Loucy (cell line): ENCODE measurements around the gene HNRNPK.

Source experiments
- H2AFZ ChIP-seq: fragments of 200-600 bp; sonication (generic); 2 replicates; pipeline ENCODE4 v1.6.0; 2016; ENCODE audit warnings: antibody characterized with exemption, mild to moderate bottlenecking, low read length, moderate library complexity
- H3F3A ChIP-seq: fragments of 200-600 bp; 2 replicates; pipeline ENCODE4 v1.6.0; 2016; ENCODE audit warnings: antibody characterized with exemption, low read depth, mild to moderate bottlenecking
- H3K27me3 ChIP-seq: fragments of 200-600 bp; sonication (generic); 2 replicates; pipeline ENCODE4 v1.6.1; 2014; ENCODE audit warnings: low read length, mild to moderate bottlenecking; ENCODE audit not compliant: insufficient read depth, poor library complexity, severe bottlenecking
- H3K36me3 ChIP-seq: fragments of 200-600 bp; sonication (generic); 2 replicates; pipeline ENCODE4 v1.6.1; 2016; ENCODE audit warnings: low read length; ENCODE audit not compliant: insufficient read depth
- H3K4me1 ChIP-seq: fragments of 200-600 bp; sonication (generic); 2 replicates; pipeline ENCODE4 v1.5.1; 2014; ENCODE audit warnings: low read length, mild to moderate bottlenecking; ENCODE audit not compliant: insufficient read depth, poor library complexity, severe bottlenecking
- H3K4me2 ChIP-seq: fragments of 200-600 bp; sonication (generic); 2 replicates; pipeline ENCODE4 v1.6.0; 2014; ENCODE audit warnings: antibody characterized with exemption, low read length, low read depth, mild to moderate bottlenecking; ENCODE audit not compliant: poor library complexity, severe bottlenecking
- H3K4me3 ChIP-seq: fragments of 200-600 bp; sonication (generic); 2 replicates; pipeline ENCODE4 v1.5.1; 2014; ENCODE audit warnings: low read length, mild to moderate bottlenecking, mixed read lengths; ENCODE audit not compliant: poor library complexity, severe bottlenecking
- H3K79me2 ChIP-seq: fragments of 200-600 bp; sonication (generic); 2 replicates; pipeline ENCODE4 v1.6.1; 2014; ENCODE audit warnings: low read length; ENCODE audit not compliant: insufficient read depth
- H3K9ac ChIP-seq: fragments of 200-600 bp; sonication (generic); 2 replicates; pipeline ENCODE4 v1.6.0; 2014; ENCODE audit warnings: mild to moderate bottlenecking, low read depth, low read length, moderate library complexity; ENCODE audit not compliant: poor library complexity, severe bottlenecking
- H3K9me2 ChIP-seq: fragments of 200-600 bp; sonication (generic); replicated peaks from 2 replicates; pipeline ENCODE4 v1.6.1; 2016; ENCODE audit warnings: low read depth, low read length, mixed read lengths
- H3K9me3 ChIP-seq: fragments of 200-600 bp; sonication (generic); 2 replicates; pipeline ENCODE4 v1.6.1; 2014; ENCODE audit warnings: mild to moderate bottlenecking, antibody characterized with exemption, low read length, low read depth; ENCODE audit not compliant: insufficient read depth
- H4K20me1 ChIP-seq: fragments of 200-600 bp; sonication (generic); 2 replicates; pipeline ENCODE4 v1.6.0; 2014; ENCODE audit warnings: antibody characterized with exemption, low read length, mild to moderate bottlenecking; ENCODE audit not compliant: insufficient read depth, poor library complexity, severe bottlenecking
- EZH2phosphoT487 ChIP-seq: fragments of 200-600 bp; IDR thresholded peaks from 2 replicates; pipeline ENCODE4 v1.6.1; 2018; ENCODE audit warnings: antibody characterized with exemption, mild to moderate bottlenecking, moderate library complexity, borderline replicate concordance
- TF ChIP-seq, protein P1 (sequence below): fragments of 200-600 bp; sonication (generic); conservative IDR thresholded peaks from 2 replicates; pipeline ENCODE4 v1.5.1; 2014; ENCODE audit warnings: mild to moderate bottlenecking, antibody characterized with exemption, low read length

HNRNPK gene

DNA sequence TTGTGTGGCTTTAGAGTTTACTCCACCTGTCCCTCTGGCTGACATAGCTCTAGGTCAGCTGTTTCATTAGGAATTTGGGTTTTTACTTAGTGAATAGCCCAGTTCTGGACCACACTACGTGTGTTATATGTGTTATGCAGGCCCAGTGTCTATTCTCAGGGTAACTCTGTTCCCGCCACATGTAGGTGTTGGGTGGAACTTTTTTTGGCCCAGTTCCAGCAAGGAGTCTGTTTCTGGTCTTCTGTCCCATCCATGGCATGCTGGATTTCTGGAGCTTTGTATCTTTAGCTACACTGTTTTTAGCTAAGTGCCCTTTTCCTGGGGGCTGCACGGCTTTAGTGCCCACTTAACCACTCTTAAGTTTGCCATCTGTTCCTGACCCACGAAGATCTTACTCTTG is 16.1 kb upstream of the HNRNPK start:
- H3K36me3 ChIP-seq = peaks cover 13% of the 10 kb centered on the region; the same call in 1 of the 2 replicates

DNA sequence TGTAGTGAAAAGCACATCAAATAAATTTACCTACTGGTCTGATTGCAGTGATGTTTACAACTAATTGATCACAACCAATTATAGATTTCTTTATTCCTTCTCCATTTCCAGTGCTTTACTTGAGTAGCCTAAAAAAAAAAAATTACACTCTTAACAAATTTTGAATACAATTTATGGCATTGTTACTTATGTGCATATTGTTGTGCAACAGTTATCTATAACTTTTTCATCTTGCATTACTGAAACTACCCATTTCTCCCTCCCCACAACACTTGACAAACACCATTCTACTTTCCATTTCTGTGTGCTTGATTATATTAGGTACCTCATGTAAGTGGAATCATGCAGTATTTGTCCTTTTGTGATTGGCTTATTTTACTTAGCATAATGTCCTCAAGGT is 12.9 kb upstream of the HNRNPK start:
- Histone ChIP-seq H4K20me1 (no peaks in the 10 kb centered on the region), H2AFZ (no peak overlapping the region), H3K79me2 (peaks cover 51% of the 10 kb centered on the region; the same call in 1 of the 2 replicates), H3K4me3 (no peak overlapping the region), H3K4me1 (no peaks in the 10 kb centered on the region), H3K9ac (no peak overlapping the region), H3K9me2 (no peaks in the 10 kb centered on the region), H3K4me2 (no peak overlapping the region), H3F3A (no peaks in the 10 kb centered on the region), H3K36me3 (peaks cover 5% of the 10 kb centered on the region; the same call in 1 of the 2 replicates), H3K9me3 (no peaks in the 10 kb centered on the region), H3K27me3 (no peaks in the 10 kb centered on the region)
- TF ChIP-seq, protein P1, sequence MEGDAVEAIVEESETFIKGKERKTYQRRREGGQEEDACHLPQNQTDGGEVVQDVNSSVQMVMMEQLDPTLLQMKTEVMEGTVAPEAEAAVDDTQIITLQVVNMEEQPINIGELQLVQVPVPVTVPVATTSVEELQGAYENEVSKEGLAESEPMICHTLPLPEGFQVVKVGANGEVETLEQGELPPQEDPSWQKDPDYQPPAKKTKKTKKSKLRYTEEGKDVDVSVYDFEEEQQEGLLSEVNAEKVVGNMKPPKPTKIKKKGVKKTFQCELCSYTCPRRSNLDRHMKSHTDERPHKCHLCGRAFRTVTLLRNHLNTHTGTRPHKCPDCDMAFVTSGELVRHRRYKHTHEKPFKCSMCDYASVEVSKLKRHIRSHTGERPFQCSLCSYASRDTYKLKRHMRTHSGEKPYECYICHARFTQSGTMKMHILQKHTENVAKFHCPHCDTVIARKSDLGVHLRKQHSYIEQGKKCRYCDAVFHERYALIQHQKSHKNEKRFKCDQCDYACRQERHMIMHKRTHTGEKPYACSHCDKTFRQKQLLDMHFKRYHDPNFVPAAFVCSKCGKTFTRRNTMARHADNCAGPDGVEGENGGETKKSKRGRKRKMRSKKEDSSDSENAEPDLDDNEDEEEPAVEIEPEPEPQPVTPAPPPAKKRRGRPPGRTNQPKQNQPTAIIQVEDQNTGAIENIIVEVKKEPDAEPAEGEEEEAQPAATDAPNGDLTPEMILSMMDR = no peak

More for the DNA sequence above, 16.1 kb upstream of the HNRNPK start:
- H3K4me1 ChIP-seq = no peaks in the 10 kb centered on the region
- H3K9me3 ChIP-seq = no peaks in the 10 kb centered on the region
- no peaks in the 10 kb centered on the region for H3K9me2 ChIP-seq
- no peaks in the 10 kb centered on the region for H4K20me1 ChIP-seq
- no peak for TF ChIP-seq EZH2phosphoT487
- TF ChIP-seq, protein P1 = no peak
- no peak overlapping the region for H3K9ac ChIP-seq
- no peak overlapping the region for H3K4me3 ChIP-seq
- H2AFZ ChIP-seq = no peak overlapping the region
- no peaks in the 10 kb centered on the region for H3F3A ChIP-seq
- H3K4me2 ChIP-seq = no peak overlapping the region
- no peaks in the 10 kb centered on the region for H3K27me3 ChIP-seq
- H3K79me2 ChIP-seq = peaks cover 37% of the 10 kb centered on the region

DNA sequence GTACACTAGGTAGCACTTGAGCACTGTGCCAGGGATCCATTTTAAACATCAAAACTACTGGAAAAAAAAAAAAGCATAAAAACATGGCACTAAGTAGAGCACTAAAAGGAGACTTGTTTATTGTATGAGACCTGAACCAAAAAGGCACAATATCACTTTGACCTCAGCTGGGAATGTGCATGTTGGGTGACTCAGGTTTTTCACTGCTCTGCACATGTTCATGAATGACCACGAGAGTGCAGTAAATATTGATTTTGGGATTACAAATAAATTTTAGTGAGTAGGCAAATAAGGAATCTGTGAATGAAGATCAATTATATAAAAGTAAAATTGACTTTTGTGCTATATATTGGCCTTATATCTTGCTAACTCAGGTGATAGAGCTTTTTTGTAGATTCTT is 12.4 kb upstream of the HNRNPK start:
- no peaks in the 10 kb centered on the region for H3F3A ChIP-seq
- peaks cover 5% of the 10 kb centered on the region; the same call in 1 of the 2 replicates for H3K36me3 ChIP-seq
- no peaks in the 10 kb centered on the region for H4K20me1 ChIP-seq
- H3K4me2 ChIP-seq = no peak overlapping the region
- no peak for TF ChIP-seq EZH2phosphoT487
- TF ChIP-seq, protein P1 = no peak
- peaks cover 4% of the 10 kb centered on the region for H3K4me1 ChIP-seq
- H2AFZ ChIP-seq = no peak overlapping the region
- no peak overlapping the region for H3K9ac ChIP-seq
- H3K9me3 ChIP-seq = no peaks in the 10 kb centered on the region
- H3K4me3 ChIP-seq = no peak overlapping the region
- H3K27me3 ChIP-seq = no peaks in the 10 kb centered on the region
- no peaks in the 10 kb centered on the region for H3K9me2 ChIP-seq
- peaks cover 53% of the 10 kb centered on the region for H3K79me2 ChIP-seq
